SU-DHL-6 (cell line): Measurements from ENCODE around the gene TPMT.

ENCODE experiments used
- H2AFZ ChIP-seq: fragments of 200-600 bp; sonication (generic); 2 replicates; pipeline ENCODE4 v1.6.1; 2014; ENCODE audit warnings: low read depth, mild to moderate bottlenecking, moderate library complexity, mixed read lengths, antibody characterized with exemption, low read length; ENCODE audit not compliant: severe bottlenecking
- H3F3A ChIP-seq: fragments of 200-600 bp; shearing (Covaris generic); 2 replicates; pipeline ENCODE4 v1.6.0; 2016; ENCODE audit warnings: antibody characterized with exemption, mild to moderate bottlenecking; ENCODE audit not compliant: insufficient read depth
- H3K27ac ChIP-seq: fragments of 200-600 bp; sonication (generic); 2 replicates; pipeline ENCODE4 v1.5.1; 2016; ENCODE audit warnings: low read depth, mild to moderate bottlenecking, low read length, moderate library complexity, mixed read lengths
- H3K27me3 ChIP-seq: fragments of 200-600 bp; sonication (generic), shearing (Covaris generic); 2 replicates; pipeline ENCODE4 v1.6.0; 2014; ENCODE audit warnings: mild to moderate bottlenecking, low read length
- H3K36me3 ChIP-seq: fragments of 200-600 bp; sonication (generic); 2 replicates; pipeline ENCODE4 v1.6.1; 2014; ENCODE audit warnings: mild to moderate bottlenecking, low read length, mixed read lengths
- H3K4me2 ChIP-seq: fragments of 300-600, 200-600 bp; shearing (Covaris generic), sonication (generic); 2 replicates; pipeline ENCODE4 v1.6.0; 2014; ENCODE audit warnings: low read length, low read depth, mild to moderate bottlenecking; ENCODE audit not compliant: poor library complexity, severe bottlenecking
- H3K4me3 ChIP-seq: fragments of 200-600 bp; sonication (generic); 2 replicates; pipeline ENCODE4 v1.5.1; 2014; ENCODE audit warnings: antibody characterized with exemption, low read length, mild to moderate bottlenecking, mixed read lengths; ENCODE audit not compliant: insufficient read depth, poor library complexity, severe bottlenecking
- H3K79me2 ChIP-seq: fragments of 200-600 bp; sonication (generic); 2 replicates; pipeline ENCODE4 v1.6.1; 2014; ENCODE audit warnings: mild to moderate bottlenecking, low read length, moderate library complexity; ENCODE audit not compliant: insufficient read depth
- H3K9ac ChIP-seq: fragments of 200-600 bp; sonication (generic); 2 replicates; pipeline ENCODE4 v1.7.0; 2014; ENCODE audit warnings: mild to moderate bottlenecking, low read length
- H3K9me2 ChIP-seq: fragments of 200-600 bp; sonication (generic); replicated peaks from 2 replicates; pipeline ENCODE4 v1.6.1; 2014; ENCODE audit warnings: low read length; ENCODE audit not compliant: insufficient read depth
- H3K9me3 ChIP-seq: fragments of 200-600 bp; sonication (generic); 2 replicates; pipeline ENCODE4 v1.6.1; 2014; ENCODE audit warnings: low read length, mixed read lengths; ENCODE audit not compliant: insufficient read depth
- H4K20me1 ChIP-seq: fragments of 200-600 bp; sonication (generic); 2 replicates; pipeline ENCODE4 v1.6.1; 2014; ENCODE audit warnings: low read depth, mild to moderate bottlenecking, antibody characterized with exemption, low read length, moderate library complexity, mixed read lengths
- EZH2phosphoT487 ChIP-seq: fragments of 200-600 bp; sonication (generic), shearing (Covaris generic); conservative IDR thresholded peaks from 2 replicates; pipeline ENCODE4 v1.6.1; 2018; ENCODE audit warnings: mild to moderate bottlenecking, antibody characterized with exemption, low read length, moderate library complexity, mixed read lengths
- TF ChIP-seq, protein P1 (sequence below): fragments of 200-600 bp; sonication (generic); IDR thresholded peaks from one replicate; pipeline ENCODE4 v1.5.1; 2017; ENCODE audit warnings: antibody characterized with exemption, mild to moderate bottlenecking, low read length, moderate library complexity; ENCODE audit not compliant: insufficient read depth, poor library complexity, severe bottlenecking

TPMT gene

DNA sequence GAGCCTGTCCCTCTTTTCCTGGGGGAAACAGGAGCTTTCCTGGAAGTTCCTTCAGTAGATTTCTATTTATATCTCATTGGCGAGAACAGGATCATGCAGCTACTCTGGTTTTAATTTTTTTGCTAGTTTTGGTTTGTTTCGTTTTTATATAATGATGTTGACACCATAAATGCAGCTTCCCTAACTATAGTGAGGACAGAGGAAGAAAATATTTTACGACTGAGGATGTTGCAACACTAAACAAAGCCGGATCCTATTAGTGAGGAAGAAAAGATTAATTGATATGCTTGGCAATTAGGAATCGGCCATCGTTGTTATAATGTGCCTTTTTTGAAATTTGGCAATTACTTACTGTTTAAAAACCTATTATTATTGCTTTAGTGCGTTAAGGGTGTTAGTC, 17.0 kb upstream of the TPMT start:
- Histone ChIP-seq H3K9me3 (peaks cover 3% of the 10 kb centered on the region; the same call in 1 of the 2 replicates), H3K9ac (no peak overlapping the region), H2AFZ (no peak overlapping the region), H3K4me3 (no peak overlapping the region), H3K9me2 (no peaks in the 10 kb centered on the region), H3K79me2 (no peaks in the 10 kb centered on the region), H3K27me3 (no peaks in the 10 kb centered on the region), H3K36me3 (peaks cover 40% of the 10 kb centered on the region), H3F3A (no peaks in the 10 kb centered on the region), H4K20me1 (no peaks in the 10 kb centered on the region), H3K27ac (no peak overlapping the region), H3K4me2 (no peak overlapping the region)
- no peak for TF ChIP-seq EZH2phosphoT487
- TF ChIP-seq, protein P1, sequence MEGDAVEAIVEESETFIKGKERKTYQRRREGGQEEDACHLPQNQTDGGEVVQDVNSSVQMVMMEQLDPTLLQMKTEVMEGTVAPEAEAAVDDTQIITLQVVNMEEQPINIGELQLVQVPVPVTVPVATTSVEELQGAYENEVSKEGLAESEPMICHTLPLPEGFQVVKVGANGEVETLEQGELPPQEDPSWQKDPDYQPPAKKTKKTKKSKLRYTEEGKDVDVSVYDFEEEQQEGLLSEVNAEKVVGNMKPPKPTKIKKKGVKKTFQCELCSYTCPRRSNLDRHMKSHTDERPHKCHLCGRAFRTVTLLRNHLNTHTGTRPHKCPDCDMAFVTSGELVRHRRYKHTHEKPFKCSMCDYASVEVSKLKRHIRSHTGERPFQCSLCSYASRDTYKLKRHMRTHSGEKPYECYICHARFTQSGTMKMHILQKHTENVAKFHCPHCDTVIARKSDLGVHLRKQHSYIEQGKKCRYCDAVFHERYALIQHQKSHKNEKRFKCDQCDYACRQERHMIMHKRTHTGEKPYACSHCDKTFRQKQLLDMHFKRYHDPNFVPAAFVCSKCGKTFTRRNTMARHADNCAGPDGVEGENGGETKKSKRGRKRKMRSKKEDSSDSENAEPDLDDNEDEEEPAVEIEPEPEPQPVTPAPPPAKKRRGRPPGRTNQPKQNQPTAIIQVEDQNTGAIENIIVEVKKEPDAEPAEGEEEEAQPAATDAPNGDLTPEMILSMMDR: no peak

DNA sequence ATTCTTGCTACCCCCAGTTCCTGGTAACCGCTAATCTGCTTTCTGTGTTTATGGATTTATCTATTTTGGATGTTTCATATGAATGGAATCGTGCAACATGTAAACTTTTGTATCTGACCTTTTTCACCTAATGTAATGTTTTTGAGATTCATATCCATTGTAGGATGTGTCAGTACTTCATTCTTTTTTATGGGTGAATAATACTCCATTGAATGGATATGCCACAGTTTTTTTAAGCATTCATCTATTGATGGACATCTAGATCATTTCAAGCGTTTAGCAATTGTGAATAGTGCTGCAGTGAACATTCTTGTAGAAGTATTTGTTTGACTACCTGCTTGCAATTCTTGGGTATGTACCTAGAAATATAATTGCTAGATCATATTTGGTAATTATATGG, 13.4 kb upstream of the TPMT start:
- H4K20me1 ChIP-seq: no peaks in the 10 kb centered on the region
- H3K4me2 ChIP-seq: no peak overlapping the region
- H3F3A ChIP-seq: 0 out of 2 replicates have a peak, but pooled peaks cover 4% of the 10 kb centered on the region
- H3K9me3 ChIP-seq: peaks cover 3% of the 10 kb centered on the region; the same call in 1 of the 2 replicates
- H3K9ac ChIP-seq: no peak overlapping the region
- H3K27ac ChIP-seq: no peak overlapping the region
- H3K36me3 ChIP-seq: peaks cover 47% of the 10 kb centered on the region
- H3K4me3 ChIP-seq: no peak overlapping the region
- no peaks in the 10 kb centered on the region for H3K27me3 ChIP-seq
- no peaks in the 10 kb centered on the region for H3K79me2 ChIP-seq
- TF ChIP-seq EZH2phosphoT487: no peak
- TF ChIP-seq, protein P1: no peak
- no peaks in the 10 kb centered on the region for H3K9me2 ChIP-seq
- H2AFZ ChIP-seq: no peak overlapping the region

DNA sequence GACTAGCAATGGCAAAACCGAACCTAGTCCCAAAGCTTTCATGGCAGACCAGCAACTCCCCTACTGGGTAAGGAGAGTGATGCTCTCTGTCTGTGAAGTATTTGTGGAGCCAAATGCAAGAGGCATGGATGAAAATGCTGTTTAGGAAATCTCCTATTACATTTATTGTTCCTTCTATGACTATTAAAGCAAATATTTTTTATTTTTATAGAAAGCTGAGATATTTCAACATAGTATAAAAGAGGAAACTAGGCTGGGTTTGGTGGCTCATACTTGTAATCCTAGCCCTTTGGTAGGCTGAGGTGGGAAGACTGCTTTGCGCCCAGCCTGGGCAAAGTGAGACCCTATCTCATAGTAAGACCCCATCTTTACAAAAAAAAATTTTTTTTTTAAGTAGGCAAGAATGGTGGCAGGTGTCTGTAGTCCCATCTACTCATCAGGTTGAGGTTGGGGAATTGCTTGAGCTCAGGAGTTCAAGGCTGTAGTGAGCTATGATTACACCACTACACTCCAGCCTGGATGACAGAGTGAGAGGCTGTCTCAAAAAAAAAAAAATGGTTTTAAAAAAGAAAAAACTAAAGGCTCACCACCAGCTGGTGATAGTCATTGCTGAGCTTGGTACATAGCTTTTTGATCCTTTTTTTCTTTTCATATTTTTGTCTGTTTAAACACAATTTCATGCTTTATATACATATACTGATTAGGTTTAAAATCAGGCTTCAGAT, 11.6 kb upstream of the TPMT start:
- no peak overlapping the region for H3K4me3 ChIP-seq
- H3K36me3 ChIP-seq: peaks cover 44% of the 10 kb centered on the region
- peaks cover 3% of the 10 kb centered on the region; the same call in 1 of the 2 replicates for H3K9me3 ChIP-seq
- H3K27ac ChIP-seq: no peak overlapping the region
- H3K27me3 ChIP-seq: no peaks in the 10 kb centered on the region
- no peak overlapping the region for H2AFZ ChIP-seq
- H3K9me2 ChIP-seq: no peaks in the 10 kb centered on the region
- H3F3A ChIP-seq: 0 out of 2 replicates have a peak, but pooled peaks cover 4% of the 10 kb centered on the region
- H4K20me1 ChIP-seq: no peaks in the 10 kb centered on the region
- no peaks in the 10 kb centered on the region for H3K79me2 ChIP-seq
- no peak overlapping the region for H3K9ac ChIP-seq
- no peak for TF ChIP-seq EZH2phosphoT487
- TF ChIP-seq, protein P1: no peak
- H3K4me2 ChIP-seq: no peak overlapping the region
